Stomach (tissue), 4 donors: ENCODE results near the gene OR5D18.

ENCODE experiments used
- EP300 ChIP-seq: sonication (generic); formaldehyde crosslinking; IDR thresholded peaks from one replicate; pipeline ENCODE4 v1.6.1; 2017; ENCODE audit warnings: antibody characterized with exemption
- POLR2A ChIP-seq, 4 donors: fragments of 450-650 bp; IDR thresholded peaks; one replicate each; pipeline ENCODE4 v1.6.1; 2016; ENCODE audit warnings: antibody characterized with exemption in 4 of 4, control low read depth in 2 of 4, mild to moderate bottlenecking in 1 of 4, moderate library complexity in 1 of 4
- TF ChIP-seq, protein P1 (sequence below), 7 experiments: fragments of 450-650 bp in 4 of 7; fragments of 200-600 bp in 3 of 7; sonication (generic) in 3 of 7; IDR thresholded peaks; one replicate each; pipeline ENCODE4 v1.5.1; 2016 to 2019; ENCODE audit warnings: antibody characterized with exemption in 7 of 7, control low read depth in 2 of 7, mild to moderate bottlenecking in 1 of 7

DNA sequence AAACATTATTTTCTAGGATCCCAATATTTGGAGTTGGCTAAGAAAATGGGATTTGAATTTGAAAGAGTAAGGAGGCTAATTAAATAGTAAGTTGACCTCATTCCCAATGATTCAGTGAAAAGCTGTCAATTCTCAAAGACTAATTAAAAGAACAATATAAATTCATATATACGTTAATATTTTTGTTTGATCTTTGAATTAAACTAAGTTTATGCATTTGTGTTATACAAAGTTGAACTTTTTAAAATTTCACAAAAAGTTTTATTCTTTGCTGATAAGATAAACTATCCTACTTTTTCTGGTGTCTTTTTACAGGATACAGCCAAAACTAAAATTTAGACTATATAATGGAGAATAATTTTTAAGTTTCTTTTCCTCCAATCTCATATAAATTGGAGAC, 8.4 kb upstream of the OR5D18 start, which contains the start of gene OR5L1:
- TF ChIP-seq, protein P1, sequence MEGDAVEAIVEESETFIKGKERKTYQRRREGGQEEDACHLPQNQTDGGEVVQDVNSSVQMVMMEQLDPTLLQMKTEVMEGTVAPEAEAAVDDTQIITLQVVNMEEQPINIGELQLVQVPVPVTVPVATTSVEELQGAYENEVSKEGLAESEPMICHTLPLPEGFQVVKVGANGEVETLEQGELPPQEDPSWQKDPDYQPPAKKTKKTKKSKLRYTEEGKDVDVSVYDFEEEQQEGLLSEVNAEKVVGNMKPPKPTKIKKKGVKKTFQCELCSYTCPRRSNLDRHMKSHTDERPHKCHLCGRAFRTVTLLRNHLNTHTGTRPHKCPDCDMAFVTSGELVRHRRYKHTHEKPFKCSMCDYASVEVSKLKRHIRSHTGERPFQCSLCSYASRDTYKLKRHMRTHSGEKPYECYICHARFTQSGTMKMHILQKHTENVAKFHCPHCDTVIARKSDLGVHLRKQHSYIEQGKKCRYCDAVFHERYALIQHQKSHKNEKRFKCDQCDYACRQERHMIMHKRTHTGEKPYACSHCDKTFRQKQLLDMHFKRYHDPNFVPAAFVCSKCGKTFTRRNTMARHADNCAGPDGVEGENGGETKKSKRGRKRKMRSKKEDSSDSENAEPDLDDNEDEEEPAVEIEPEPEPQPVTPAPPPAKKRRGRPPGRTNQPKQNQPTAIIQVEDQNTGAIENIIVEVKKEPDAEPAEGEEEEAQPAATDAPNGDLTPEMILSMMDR (IDR thresholded peaks at IDR 0.05): no peak
- TF ChIP-seq EP300: no peak
- no peak for TF ChIP-seq POLR2A (IDR thresholded peaks at IDR 0.05)
